GM12878 (cell line): ENCODE measurements around the gene NT5DC3. TPM values are rescaled to one million over a fixed set of nuclear protein-coding genes. Genes with fewer than 3 reads are reported as not detected.

Experiments
- ATAC-seq: fragments of 200-7000 bp; cut with Tn5 transposase; 3 replicates; pipeline ENCODE4 v1.9.1; 2020; ENCODE audit warnings: mild to moderate bottlenecking, moderate library complexity
- BruUV-seq: library from RNA; stranded (reverse); fragments of 400-500 nt; replicated peaks from 2 replicates; lab custom pipeline; 2021; lab: Mats Ljungman, UMichigan
- CTCF ChIA-PET: fragments of 300-600 bp; sonication (Branson Sonifier 250); formaldehyde crosslinking; extraction: SDS; loops from one replicate; lab custom pipeline; 2021; ENCODE audit warnings: inconsistent platforms; lab: Yijun Ruan, JAX
- POLR2A ChIA-PET: fragments of 350-600 bp; formaldehyde crosslinking; extraction: SDS; loops from one replicate; lab custom pipeline; 2021; ENCODE audit warnings: inconsistent platforms; lab: Charles Lee
- RAD21 ChIA-PET: fragments of 300-600 bp; sonication (Branson Sonifier 250); formaldehyde crosslinking; loops from one replicate; lab custom pipeline; 2023; ENCODE audit warnings: antibody characterized with exemption; ENCODE audit not compliant: unreplicated experiment; lab: Charles Lee
- SMC1A ChIA-PET: fragments of 300-600 bp; sonication (Branson Sonifier 250); formaldehyde crosslinking; loops from one replicate; lab custom pipeline; 2023; ENCODE audit not compliant: unreplicated experiment, uncharacterized antibody; lab: Charles Lee
- DNase-seq: peaks from one replicate; pipeline ENCODE4 v3.0.0-alpha.2; 2011; ENCODE audit warnings: low read depth, low spot score
- FAIRE-seq: peaks from 3 replicates; lab custom pipeline; 2011; peaks lifted over from hg19 to GRCh38; lab: Jason Lieb, UNC
- H2AFZ ChIP-seq: 2 replicates; pipeline ENCODE4 v1.6.0; 2011; ENCODE audit warnings: low read depth, low read length, control low read depth; ENCODE audit not compliant: control insufficient read depth
- H3K27ac ChIP-seq: 2 replicates; pipeline ENCODE4 v1.5.1; 2011; ENCODE audit warnings: control low read depth; ENCODE audit not compliant: control insufficient read depth, insufficient read depth
- H3K27me3 ChIP-seq, 2 experiments: replicated peaks in 1 of 2; 2 replicates each; pipeline versions ENCODE4 v1.6.0 to v1.6.1; 2011; ENCODE audit warnings: low read length in 1 of 2; ENCODE audit not compliant: control insufficient read depth in 2 of 2, insufficient read depth in 2 of 2
- H3K36me3 ChIP-seq, 2 experiments: 2 replicates each; pipeline ENCODE4 v1.5.1; 2011; ENCODE audit warnings: low read length in 1 of 2; ENCODE audit not compliant: control insufficient read depth in 2 of 2, insufficient read depth in 2 of 2
- H3K4me1 ChIP-seq: 2 replicates; pipeline ENCODE4 v1.6.1; 2011; ENCODE audit warnings: mild to moderate bottlenecking, low read length, moderate library complexity, mixed read lengths; ENCODE audit not compliant: control insufficient read depth, insufficient read depth
- H3K4me2 ChIP-seq: 2 replicates; pipeline ENCODE4 v1.6.0; 2011; ENCODE audit warnings: control low read depth; ENCODE audit not compliant: control insufficient read depth, insufficient read depth
- H3K4me3 ChIP-seq: fragments of 200-600 bp; sonication (generic); 2 replicates; pipeline ENCODE4 v1.5.1; 2016
- H3K79me2 ChIP-seq: 2 replicates; pipeline ENCODE4 v1.6.0; 2011; ENCODE audit warnings: low read length; ENCODE audit not compliant: control insufficient read depth, insufficient read depth
- H3K9ac ChIP-seq: 2 replicates; pipeline ENCODE4 v1.8.0; 2011; ENCODE audit warnings: low read length, control low read depth, mixed read lengths; ENCODE audit not compliant: control insufficient read depth, insufficient read depth
- H3K9me3 ChIP-seq: replicated peaks from 3 replicates; pipeline ENCODE4 v1.5.1; 2011; ENCODE audit warnings: mild to moderate bottlenecking, low read length; ENCODE audit not compliant: control insufficient read depth, insufficient read depth
- H4K20me1 ChIP-seq: 2 replicates; pipeline ENCODE4 v1.6.0; 2011; ENCODE audit not compliant: control insufficient read depth, insufficient read depth
- ASH2L ChIP-seq: fragments of 300-600, 200-600 bp; sonication (generic); IDR thresholded peaks from 2 replicates; pipeline ENCODE4 v1.6.1; 2017; ENCODE audit warnings: low read depth, mild to moderate bottlenecking, borderline replicate concordance
- EZH2 ChIP-seq: IDR thresholded peaks from 2 replicates; pipeline ENCODE4 v1.6.1; 2012; ENCODE audit warnings: low read depth, mild to moderate bottlenecking, control low read depth, inconsistent platforms, low read length, borderline replicate concordance; ENCODE audit not compliant: control insufficient read depth
- MYC ChIP-seq: IDR thresholded peaks from 2 replicates; pipeline ENCODE4 v1.6.1; 2011; ENCODE audit warnings: mild to moderate bottlenecking, low read length, moderate library complexity, inconsistent platforms; ENCODE audit not compliant: insufficient read depth, insufficient replicate concordance, insufficient read length, severe bottlenecking
- RUNX3 ChIP-seq: IDR thresholded peaks from 2 replicates; pipeline ENCODE4 v1.6.1; 2012; ENCODE audit warnings: low read length, inconsistent platforms
- SP1 ChIP-seq: IDR thresholded peaks from one replicate; pipeline ENCODE4 v1.6.1; 2011; ENCODE audit warnings: low read depth, low read length
- SPI1 ChIP-seq: IDR thresholded peaks from 2 replicates; pipeline ENCODE4 v1.6.1; 2011; ENCODE audit warnings: low read depth, mild to moderate bottlenecking, low read length, moderate library complexity, borderline replicate concordance; ENCODE audit not compliant: insufficient read depth
- SREBF2 ChIP-seq: IDR thresholded peaks from 2 replicates; pipeline ENCODE4 v1.6.1; 2012; ENCODE audit warnings: mild to moderate bottlenecking, low read length
- SRF ChIP-seq, 2 experiments: IDR thresholded peaks; 2 replicates each; pipeline ENCODE4 v1.6.1; 2011; ENCODE audit warnings: low read depth in 2 of 2, low read length in 2 of 2, mild to moderate bottlenecking in 1 of 2, moderate library complexity in 1 of 2
- TAF1 ChIP-seq: IDR thresholded peaks from 2 replicates; pipeline ENCODE4 v1.6.1; 2011; ENCODE audit warnings: mild to moderate bottlenecking, low read depth, low read length, borderline replicate concordance
- ZNF24 ChIP-seq: fragments of 450-650 bp; IDR thresholded peaks from 2 replicates; pipeline ENCODE4 v1.6.1; 2017; ENCODE audit warnings: antibody characterized with exemption, mild to moderate bottlenecking
- WGBS: methylation state at CpG from one replicate; pipeline ENCODE4 v1.1.6; 2016; ENCODE audit warnings: low lambda C conversion rate; ENCODE audit not compliant: insufficient replicate concordance, insufficient coverage; ENCODE audit errors: missing lambda C conversion rate; 5-methylcytosine and 5-hydroxymethylcytosine counted together
- in situ Hi-C: fragments of 300-500 bp; cut with MboI; formaldehyde crosslinking; loops from 9 replicates; pipeline ENCODE4 v1.14.3; 2018; ENCODE audit warnings: mixed read lengths
- intact Hi-C: fragments of 100-400 bp; cut with micrococcal nuclease; formaldehyde crosslinking; loops from one replicate; pipeline ENCODE4 v1.14.2; 2022; ENCODE audit not compliant: unreplicated experiment
- polyA plus RNA-seq, 11 experiments: library from polyadenylated mRNA; depleted of rRNA in 4 of 11; unstranded in 6 of 11; stranded (reverse) in 5 of 11; fragments of >200 nt; fragmentation: Nextera tagmentation in 4 of 11; fragmentation: Illumina TruSeq in 1 of 11; extraction: Ambion mirVana in 4 of 11; extraction: Trizol in 1 of 11; gene quantifications; 1 replicate in 1 of 11; 2 replicates in 10 of 11; pipeline versions ENCODE4 v1.2.1 to v1.2.3, GENCODE V29; 2011 to 2016; ENCODE audit warnings: inconsistent platforms in 2 of 11, missing spikeins in 2 of 11, low read depth in 1 of 11
- total RNA-seq, 4 experiments: library from RNA; depleted of rRNA in 3 of 4; stranded (reverse); fragments of >200 nt in 3 of 4; fragmentation: Illumina TruSeq in 1 of 4; extraction: Trizol in 1 of 4; gene quantifications; 2 replicates each; pipeline versions ENCODE4 v1.2.1 to v1.2.3, GENCODE V29; 2013 to 2021
- TF ChIP-seq, protein P1 (sequence below): fragments of 450-650 bp; IDR thresholded peaks from 2 replicates; pipeline ENCODE4 v1.6.1; 2018; ENCODE audit warnings: mild to moderate bottlenecking, low read depth, moderate library complexity; ENCODE audit not compliant: partially characterized antibody

The NT5DC3 gene
- total and polyA plus RNA-seq, 10 of the 15 experiments (the other 5 are each of a cell fraction or from before 2014, with no cell fraction given) = 2.0 to 12.4 (median 5.9) TPM

GRCh38 chr12:103817791-103818190, 23.2 kb downstream of the NT5DC3 start:
- ATAC-seq (no peak), DNase-seq (no peak), FAIRE-seq (no peak)
- no peaks in the 10 kb centered on the region for H3K4me1 ChIP-seq
- ChIA-PET SMC1A (interaction anchor here (0.6 to 1.4 kb wide), 2 partner anchors 34 to 309 kb away, joined by 3 to 4 read pairs; no protein-coding TSS in a partner anchor), CTCF (interaction anchor here (0.9 to 1.0 kb wide), 2 partner anchors 9 to 16 kb away, joined by 3 read pairs; no protein-coding TSS in a partner anchor), RAD21 (no interaction called here), POLR2A (interaction anchor here (1.2 kb wide), 1 partner anchor 14 kb away, joined by 4 read pairs; no protein-coding TSS in a partner anchor)
- H3K79me2 ChIP-seq = no peaks in the 10 kb centered on the region
- in situ Hi-C loops = no loop called here
- no peak overlapping the region for H3K9ac ChIP-seq
- no peak overlapping the region for H2AFZ ChIP-seq
- 50% methylated on average over 2 of the region's 2 CpGs for WGBS
- no peaks in the 10 kb centered on the region; the same call in 2 of the 3 replicates for H3K9me3 ChIP-seq
- no peak overlapping the region for H3K27ac ChIP-seq
- H3K36me3 ChIP-seq = no peaks in the 10 kb centered on the region; a peak in 1 of 4 replicates
- BruUV-seq = no TSS peak
- intact Hi-C loops = no loop called here
- TF ChIP-seq RUNX3 (no peak), TAF1 (no peak), MYC (no peak), SPI1 (no peak), EZH2 (no peak), SRF (IDR thresholded peaks at IDR 0.05; ENCODE audit: low read depth in 2 of 2, low read length in 2 of 2) (no peak), ASH2L (no peak), ZNF24 (no peak), SREBF2 (no peak), SP1 (no peak)
- TF ChIP-seq, protein P1, sequence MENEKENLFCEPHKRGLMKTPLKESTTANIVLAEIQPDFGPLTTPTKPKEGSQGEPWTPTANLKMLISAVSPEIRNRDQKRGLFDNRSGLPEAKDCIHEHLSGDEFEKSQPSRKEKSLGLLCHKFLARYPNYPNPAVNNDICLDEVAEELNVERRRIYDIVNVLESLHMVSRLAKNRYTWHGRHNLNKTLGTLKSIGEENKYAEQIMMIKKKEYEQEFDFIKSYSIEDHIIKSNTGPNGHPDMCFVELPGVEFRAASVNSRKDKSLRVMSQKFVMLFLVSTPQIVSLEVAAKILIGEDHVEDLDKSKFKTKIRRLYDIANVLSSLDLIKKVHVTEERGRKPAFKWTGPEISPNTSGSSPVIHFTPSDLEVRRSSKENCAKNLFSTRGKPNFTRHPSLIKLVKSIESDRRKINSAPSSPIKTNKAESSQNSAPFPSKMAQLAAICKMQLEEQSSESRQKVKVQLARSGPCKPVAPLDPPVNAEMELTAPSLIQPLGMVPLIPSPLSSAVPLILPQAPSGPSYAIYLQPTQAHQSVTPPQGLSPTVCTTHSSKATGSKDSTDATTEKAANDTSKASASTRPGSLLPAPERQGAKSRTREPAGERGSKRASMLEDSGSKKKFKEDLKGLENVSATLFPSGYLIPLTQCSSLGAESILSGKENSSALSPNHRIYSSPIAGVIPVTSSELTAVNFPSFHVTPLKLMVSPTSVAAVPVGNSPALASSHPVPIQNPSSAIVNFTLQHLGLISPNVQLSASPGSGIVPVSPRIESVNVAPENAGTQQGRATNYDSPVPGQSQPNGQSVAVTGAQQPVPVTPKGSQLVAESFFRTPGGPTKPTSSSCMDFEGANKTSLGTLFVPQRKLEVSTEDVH = no peak
- TF ChIP-seq, all 136 proteins: peak for 0
- no peak overlapping the region for H3K4me2 ChIP-seq
- H3K4me3 ChIP-seq = no peak overlapping the region
- no peaks in the 10 kb centered on the region for H4K20me1 ChIP-seq
- no peaks in the 10 kb centered on the region for H3K27me3 ChIP-seq
